IPS DF 19.7 (cell line): Measurements from ENCODE around the gene TNFRSF12A.

Experiments
- DNase-seq: peaks from one replicate; pipeline ENCODE4 v3.0.0-alpha.2; 2013; ENCODE audit warnings: low read depth, low spot score

TNFRSF12A gene

GRCh38 chr16:2986623-2987188 lies 33.5 kb upstream of the TNFRSF12A start:
- DNase-seq = no peak

- DNase-seq = no peak
Observed at GRCh38 chr16:2987286-2987685, 32.9 kb upstream of the TNFRSF12A start.

DNA sequence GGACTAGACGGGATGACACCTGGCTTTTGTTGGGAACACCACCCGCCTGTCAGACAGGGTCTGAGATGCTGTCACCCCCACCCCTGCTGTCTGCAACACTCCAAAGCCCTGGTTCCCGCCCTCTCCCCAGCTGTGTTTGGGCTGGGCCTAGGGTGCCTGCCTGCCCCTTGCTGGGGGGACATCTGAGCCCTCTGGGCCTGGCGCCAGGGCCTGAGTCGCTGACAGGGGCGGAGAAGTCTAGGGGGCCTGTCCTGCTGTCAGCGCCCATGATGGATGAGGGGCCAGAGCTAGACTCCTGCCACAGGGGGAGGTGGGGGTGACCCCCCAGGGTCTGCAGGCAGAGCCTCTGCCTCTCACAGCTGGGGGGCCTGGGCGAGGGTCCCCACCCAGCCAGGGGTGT lies 32.3 kb upstream of the TNFRSF12A start:
- no peak for DNase-seq

DNA sequence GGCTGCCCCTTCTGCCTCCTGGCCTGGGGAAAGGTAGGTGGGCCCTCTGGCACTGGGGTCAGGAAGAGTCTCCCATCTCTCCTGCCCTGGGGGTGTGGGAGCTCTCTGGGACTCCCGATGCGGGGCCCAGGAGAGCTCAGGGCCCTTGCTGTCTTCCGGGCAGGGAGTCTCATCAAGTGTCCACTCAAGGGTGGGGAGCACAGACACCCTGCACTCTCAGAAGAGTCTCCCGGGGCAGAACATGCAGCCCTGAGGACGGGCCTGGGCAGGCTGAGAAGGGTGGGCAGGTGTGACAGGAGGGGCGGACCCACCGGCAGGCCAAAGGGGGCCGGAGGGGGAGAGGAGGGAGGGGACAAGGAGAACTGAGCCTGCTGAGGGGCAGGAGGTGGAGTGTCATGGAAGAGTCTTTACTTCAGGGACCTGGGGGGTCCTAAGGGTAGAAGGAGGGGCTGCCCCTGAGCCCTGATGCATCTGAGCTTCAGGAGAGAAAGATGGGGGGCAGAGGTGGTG lies 31.5 kb upstream of the TNFRSF12A start:
- DNase-seq = no peak

DNA sequence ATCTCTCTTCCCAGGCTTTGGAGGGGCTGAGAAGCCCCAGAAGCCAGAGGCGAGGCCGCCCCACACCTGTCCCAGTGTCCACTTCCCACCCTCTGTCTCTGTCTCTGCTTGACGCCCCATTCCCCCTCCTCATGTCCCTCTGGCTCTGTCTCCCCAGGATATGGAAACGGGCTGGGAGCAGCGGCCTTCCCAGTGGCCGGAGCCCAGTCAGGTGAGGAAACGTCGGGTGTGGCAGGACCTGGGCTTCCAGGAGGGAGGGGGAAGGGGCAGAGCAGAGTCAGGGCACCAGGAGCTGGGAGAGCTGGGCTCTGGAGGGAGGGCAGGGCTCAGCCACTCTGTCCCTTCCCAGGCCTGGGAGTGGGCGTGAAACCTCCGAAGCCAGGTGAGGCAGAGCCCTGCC lies 29.3 kb upstream of the TNFRSF12A start:
- DNase-seq = no peak

DNA sequence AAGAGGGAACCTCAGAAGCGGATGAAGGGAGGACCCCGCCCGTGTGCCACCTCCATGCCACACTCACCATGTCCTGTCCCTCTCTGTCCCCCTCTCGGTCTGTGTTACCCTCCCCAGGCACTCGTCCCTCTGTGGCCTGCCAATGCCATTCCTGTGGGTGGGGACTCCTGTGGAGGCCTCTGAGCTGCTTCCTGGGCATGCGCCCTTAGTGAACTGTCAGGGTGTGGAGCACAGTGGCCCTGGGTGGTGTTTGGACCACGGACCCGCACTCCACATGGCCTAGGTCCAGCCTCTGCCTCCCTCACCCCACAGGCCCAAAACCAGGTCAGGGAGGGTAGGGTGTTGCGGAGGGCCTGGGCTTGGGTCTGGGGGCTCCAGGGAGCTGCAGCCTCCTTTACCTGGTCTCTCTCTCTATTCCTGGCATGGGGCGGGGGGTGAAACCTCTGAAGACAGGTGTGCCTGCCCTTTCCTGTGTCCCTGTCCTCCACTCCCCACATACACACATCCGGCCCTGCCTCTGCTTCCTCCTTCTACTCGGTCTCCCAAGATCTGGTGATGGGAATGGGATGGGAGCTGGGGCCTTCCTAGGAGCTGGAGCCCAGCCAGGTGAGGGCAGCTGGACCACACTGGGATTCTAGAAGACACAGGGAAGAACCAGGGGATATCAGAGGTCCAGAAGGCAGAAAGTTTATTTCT lies 28.5 kb upstream of the TNFRSF12A start:
- DNase-seq = no peak

DNA sequence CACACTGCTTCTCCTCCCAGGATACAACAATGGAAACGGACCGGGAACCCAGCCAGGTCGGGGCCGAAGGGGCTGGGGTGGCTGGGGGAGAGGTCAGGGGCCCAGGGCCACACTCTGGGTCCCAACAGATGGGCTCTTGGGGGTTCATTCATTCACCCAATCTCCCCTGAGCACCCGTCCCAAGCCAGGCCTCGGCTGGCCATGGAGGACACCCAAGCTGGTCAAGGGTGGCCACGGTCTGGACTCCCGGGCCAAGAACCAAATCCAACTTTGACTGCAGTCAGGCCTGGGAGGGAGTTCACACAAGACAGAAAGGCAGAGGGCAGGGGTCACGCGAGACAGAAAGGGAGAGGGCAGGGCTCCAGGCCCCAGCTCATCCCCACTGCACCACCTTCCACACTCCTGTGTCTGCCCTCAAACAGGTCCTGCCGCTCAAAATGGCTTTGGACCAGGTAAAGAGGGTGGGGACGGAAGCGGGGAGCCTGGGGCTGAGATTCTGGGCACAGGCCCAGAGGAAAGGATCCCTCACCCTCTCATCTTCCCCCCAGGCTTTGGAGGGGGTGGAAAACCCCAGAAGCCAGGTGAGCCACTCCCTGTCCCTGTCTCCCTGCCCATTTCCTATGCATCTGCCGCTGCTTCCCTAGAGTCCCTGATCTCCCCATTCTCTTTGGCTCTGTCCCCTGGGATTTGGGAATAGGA lies 27.6 kb upstream of the TNFRSF12A start:
- no peak for DNase-seq

DNA sequence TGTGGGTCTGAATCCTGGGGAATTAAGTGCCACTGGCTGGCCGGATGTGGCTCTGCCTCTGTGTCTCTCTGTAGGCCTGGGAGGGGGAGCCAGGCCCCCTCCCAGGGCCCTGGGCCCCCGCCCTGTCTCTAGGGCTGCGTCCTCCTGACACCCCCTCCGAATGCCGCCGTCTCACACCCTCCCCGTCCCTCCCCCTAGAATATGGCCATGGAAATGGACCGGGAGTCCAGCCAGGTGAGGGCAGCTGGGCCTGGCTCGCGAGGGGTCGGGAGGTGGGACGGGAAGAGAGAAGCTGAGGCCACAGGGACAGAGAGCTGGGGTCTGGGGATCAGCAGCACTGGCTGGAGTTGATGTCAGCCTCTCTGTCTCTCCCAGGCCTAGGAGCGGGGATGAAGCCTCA lies 23.9 kb upstream of the TNFRSF12A start:
- DNase-seq = no peak

GRCh38 chr16:2999929-3000328 lies 20.2 kb upstream of the TNFRSF12A start:
- DNase-seq = no peak

DNA sequence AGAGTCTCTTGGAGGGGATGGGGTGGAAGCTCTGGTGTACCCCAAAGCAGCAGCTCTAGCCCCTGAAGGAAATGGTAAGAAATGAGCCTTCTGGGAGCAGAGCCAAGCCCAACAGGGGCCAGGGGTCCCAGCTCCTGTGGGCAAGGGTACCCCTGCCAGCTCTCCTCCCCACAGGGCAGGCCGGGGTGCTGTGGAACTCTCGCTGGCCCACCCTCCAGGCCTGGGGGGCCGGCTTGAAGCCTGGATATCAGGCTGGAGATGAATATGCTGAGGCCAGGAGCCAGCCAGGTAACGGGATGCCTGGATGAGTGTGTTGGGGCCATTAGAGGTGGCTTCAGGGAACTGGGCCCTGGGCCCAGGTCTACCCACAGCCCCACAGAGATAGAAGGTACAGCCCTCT lies 19.6 kb upstream of the TNFRSF12A start:
- DNase-seq = no peak

DNA sequence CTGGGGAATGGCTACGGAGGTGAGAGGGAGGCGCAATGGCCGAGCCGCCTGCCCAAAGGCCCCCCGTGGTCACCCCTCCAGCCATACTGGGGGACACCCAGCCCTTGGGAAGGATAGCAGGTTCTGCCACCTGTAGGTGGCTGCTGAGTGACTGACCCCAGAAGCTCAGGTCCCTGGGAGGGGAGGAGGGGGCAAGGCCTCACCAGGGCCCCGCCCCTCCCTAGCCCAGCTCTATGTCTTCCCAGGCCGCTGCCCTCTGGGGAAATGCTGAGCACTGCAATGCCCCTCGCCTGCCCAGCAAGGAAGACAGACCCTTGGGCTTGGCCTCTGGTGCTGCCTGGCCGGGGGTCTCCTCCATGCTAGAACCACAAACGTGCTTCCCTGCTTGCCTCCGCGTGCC lies 18.9 kb upstream of the TNFRSF12A start:
- no peak for DNase-seq

DNA sequence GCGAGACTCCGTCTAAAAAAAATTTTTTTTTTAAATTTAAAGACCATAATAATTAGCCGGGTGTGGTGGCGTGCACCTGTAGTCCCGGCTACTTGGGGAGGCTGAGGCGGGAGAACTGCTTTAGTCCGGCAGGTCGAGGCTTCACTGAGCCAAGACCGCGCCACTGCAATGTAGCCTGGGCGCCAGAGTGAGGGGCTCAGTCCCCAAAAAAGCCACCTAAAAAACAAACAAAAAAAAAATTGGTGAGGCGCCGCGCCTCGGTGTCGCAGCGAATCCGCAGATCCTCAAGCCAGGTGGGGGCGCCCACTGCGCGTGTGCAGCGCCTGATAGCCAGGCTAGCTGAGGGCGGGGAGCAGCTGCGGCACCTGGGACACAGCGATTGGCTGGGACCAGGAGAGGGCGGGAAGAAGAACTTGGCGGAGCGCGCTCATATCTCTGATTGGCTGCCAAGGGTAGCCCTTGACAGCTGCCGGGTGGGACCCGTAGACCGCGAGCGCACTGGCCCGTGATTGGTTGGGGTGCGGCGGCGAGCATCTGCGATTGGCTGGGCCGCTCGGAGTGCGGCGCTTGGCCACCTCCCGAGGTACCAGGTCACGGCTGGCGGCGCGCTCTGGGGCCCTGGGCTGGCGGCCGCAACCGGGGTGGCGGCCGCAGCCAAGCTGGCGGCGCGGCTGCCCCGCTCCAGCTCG lies 16.4 kb upstream of the TNFRSF12A start:
- DNase-seq = no peak

DNA sequence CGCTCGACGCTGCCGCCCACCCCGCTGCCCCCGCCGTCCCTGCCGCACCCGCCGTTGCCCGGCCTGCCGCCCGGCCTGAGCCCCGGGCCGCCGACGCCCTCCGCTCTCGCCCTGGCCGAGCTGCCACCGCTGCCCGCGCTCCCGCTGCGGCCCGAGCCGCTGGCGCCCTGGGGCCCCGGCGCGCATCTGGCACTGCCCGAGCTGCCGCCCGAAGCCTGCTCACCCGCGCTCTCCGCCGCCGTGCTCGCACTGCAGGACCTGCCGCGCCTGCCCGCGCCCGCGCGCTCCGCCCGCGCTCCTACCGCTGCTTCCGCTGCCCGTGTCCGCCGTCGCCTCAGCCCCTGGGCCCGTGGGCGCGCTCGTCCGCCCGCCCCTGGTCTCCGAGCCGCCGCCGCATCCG lies 15.8 kb upstream of the TNFRSF12A start:
- DNase-seq = no peak

- no peak for DNase-seq
Observed at GRCh38 chr16:3004781-3005284, 15.3 kb upstream of the TNFRSF12A start.

GRCh38 chr16:3007059-3007956 lies 12.9 kb upstream of the TNFRSF12A start:
- DNase-seq = no peak

GRCh38 chr16:3007957-3008689 lies 12.0 kb upstream of the TNFRSF12A start:
- DNase-seq = peak; percentile 99

DNA sequence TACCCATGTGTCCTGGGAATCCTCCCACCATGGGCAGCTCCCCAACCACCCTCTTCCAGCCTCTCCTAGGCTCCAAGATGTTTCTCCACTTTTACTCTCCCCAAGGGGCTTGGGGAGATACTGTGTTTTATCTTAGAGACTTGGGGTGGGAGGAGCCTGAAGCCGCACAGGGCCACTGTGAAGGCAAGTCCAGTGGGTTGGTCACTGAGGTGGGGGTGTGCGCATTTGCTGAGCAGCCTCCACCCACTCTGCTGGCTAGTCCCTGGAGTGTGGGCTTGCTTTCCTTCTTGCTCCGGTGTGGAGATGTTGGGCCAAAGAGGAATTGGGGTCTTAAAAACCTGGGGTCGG lies 11.5 kb upstream of the TNFRSF12A start:
- no peak for DNase-seq

GRCh38 chr16:3009568-3010390 lies 10.4 kb upstream of the TNFRSF12A start:
- DNase-seq = peak; percentile 83

DNA sequence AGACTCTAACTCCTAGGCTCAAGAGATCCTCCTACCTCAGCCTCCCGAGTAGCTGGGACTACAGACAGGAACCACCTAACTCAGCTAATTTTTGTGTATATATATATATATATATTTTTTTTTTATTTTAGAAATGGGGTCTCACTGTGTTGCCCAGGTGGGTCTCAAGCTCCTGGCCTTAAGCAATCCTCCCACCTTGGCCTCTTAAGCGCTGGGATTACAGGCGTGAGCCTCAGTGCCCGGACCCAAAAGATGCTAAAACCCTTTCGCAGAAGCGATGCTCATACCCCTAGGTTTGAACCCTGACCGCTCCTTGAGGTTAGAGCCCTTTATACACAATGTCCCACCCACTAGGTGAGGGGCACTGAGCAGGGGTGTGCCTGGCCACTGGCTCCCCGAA lies 9.7 kb upstream of the TNFRSF12A start:
- no peak for DNase-seq

- no peak for DNase-seq
Observed at GRCh38 chr16:3012246-3012645, 7.9 kb upstream of the TNFRSF12A start.
